Measurements from ENCODE around the gene NDUFB6.

DNA sequence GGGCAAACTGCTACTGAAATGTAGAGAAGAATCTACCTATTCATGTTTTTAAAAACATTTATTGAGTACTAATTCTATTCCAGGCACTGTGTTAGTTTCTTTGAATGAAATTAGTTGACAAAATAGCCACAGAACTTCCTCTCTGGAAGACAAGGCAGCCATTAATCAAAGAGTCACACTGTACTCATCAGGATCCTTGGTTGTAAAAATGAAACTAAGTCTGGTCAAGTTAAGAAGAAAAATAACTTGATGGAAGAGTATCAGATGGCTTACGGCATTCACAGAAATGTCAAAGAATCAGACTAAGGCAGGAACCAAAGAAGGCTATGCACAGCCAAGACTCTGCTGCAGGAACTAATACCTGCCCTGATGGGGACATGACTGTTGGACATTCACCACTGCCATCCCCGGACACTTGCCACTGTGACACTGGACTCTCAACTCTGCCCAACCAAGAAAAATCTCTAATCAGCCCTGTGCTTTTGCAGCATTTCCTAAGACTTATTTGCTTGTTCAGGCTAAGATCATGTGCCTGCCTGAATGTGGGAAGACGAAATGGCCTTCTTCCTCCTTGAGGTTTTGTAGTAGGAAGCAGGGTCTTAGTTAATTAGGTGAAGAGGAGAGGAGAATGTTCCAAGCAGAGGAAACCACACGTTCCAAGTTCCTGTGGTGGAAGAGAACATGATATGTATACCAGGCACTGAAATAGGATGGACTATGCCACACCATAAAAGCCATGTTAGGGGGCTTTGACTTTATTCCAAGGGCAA, 23.3 kb upstream of the NDUFB6 start:
- TF ChIP-seq EP300 (IDR thresholded peaks at IDR 0.05) (no peak), CTCF (IDR thresholded peaks at IDR 0.05) (no peak), POLR2A (IDR thresholded peaks at IDR 0.05) (no peak)

All from gastroesophageal sphincter (tissue), 3 donors.